ENCODE results near the gene MACROD1. TPM values are rescaled to one million over a fixed set of nuclear protein-coding genes. Genes with fewer than 3 reads are reported as not detected.

Gene MACROD1
- total and polyA plus RNA-seq, 10 of the 15 experiments (the other 5 are each of a cell fraction or from before 2014, with no cell fraction given): 1.2 to 22.7 (median 11.3) TPM; not detected in 1

DNA sequence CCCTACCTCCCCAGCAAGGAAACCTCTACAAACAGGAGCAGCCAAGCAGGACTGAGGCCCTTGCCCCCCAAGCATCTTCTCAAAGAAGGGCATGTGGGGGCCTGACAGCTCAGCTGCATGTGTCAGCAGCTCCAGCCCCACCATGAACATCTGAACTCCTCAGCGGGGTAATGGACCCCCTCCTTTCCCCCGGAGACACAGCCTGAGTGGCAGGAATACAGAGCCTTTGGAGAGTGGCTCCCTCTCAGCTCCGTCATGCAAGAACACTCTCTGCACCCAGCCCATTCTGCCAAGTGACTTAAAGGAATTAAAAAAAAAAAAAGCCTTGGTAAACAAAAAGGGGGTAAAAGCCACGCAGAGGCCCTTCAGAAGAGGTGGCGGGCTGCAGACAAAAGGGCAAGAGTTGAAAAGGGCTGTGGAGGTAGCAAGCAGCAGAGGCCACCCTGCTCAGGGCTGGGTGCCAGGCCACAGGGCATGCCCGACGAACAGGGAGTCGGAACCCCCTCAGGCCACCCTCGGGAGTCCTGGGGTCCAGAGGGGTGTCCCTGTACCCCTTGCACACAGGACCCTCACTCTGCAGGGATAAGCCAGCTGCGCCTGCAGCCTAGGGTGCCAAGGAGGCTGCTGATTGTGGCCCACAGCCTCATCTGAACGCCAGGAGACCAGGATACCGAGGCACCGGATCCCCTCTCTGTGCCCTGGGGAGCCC is 62.5 kb downstream of the MACROD1 start (continued):
- TF ChIP-seq MEF2A (IDR thresholded peaks at IDR 0.05; ENCODE audit: insufficient read depth, low read depth, low read length) (no peak), MYC (IDR thresholded peaks at IDR 0.05; ENCODE audit: insufficient read depth, insufficient read length, insufficient replicate concordance, low read length, severe bottlenecking) (no peak), FOXM1 (IDR thresholded peaks at IDR 0.05; ENCODE audit: low read depth, low read length) (no peak)

DNA sequence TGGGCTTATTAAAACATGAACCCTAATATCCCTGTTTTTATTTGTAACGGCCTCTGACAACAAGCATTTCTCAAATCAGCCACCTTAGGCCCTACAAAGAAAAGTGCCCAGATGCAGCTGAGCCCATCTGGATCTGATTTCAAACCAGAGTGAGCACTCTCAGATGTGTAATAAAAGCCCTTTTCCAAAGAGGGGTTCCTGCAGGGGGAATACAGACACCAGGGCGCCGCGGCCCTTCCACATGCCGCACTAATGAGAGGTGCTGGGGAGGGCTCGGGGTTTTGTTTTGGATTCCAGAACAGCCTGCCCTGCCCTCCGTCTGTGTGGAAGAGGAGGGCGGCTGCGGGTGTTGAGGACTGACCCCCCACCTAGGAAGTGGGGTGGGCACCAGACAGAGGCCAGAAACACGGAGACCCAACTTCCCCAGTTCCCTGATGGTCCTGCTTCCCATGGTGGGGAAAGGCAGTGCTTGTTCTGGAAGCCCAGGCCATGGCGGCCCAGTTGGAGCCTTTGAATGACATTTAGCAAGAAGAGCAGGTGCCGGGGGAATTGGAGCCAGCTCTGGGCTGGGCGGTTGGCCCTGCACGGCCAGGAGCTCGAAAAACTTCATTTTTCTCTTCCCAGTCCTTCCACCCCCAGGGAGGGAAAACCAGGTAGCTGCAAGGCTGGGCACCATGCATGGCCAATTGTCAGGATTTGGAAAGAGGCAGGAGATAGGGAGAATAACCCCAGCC is 63.7 kb downstream of the MACROD1 start:
- 46% methylated on average over 15 of the region's 15 CpGs for WGBS (ENCODE audit: insufficient coverage, insufficient replicate concordance, low lambda C conversion rate, missing lambda C conversion rate)
- CTCF ChIA-PET: no interaction called here
- DNase-seq (ENCODE audit: low read depth, low spot score): no peak
- Histone ChIP-seq H3K36me3 (ENCODE audit: control insufficient read depth in 2 of 2, insufficient read depth in 2 of 2, low read length in 1 of 2) (no peaks in the 10 kb centered on the region), H3K27ac (ENCODE audit: control insufficient read depth, insufficient read depth) (no peak overlapping the region), H3K79me2 (ENCODE audit: control insufficient read depth, insufficient read depth, low read length) (no peaks in the 10 kb centered on the region), H3K27me3 (replicated peaks in 1 of 2; ENCODE audit: control insufficient read depth in 2 of 2, insufficient read depth in 2 of 2, low read length in 1 of 2) (no peaks in the 10 kb centered on the region; a peak in 1 of 4 replicates), H2AFZ (ENCODE audit: control insufficient read depth, low read depth, low read length) (no peak overlapping the region), H3K9me3 (replicated peaks; ENCODE audit: control insufficient read depth, insufficient read depth, low read length) (no peaks in the 10 kb centered on the region), H4K20me1 (ENCODE audit: control insufficient read depth, insufficient read depth) (no peaks in the 10 kb centered on the region), H3K4me1 (ENCODE audit: control insufficient read depth, insufficient read depth, low read length) (no peaks in the 10 kb centered on the region; the same call in 1 of the 2 replicates), H3K9ac (ENCODE audit: control insufficient read depth, insufficient read depth, low read length) (no peak overlapping the region), H3K4me3 (no peak overlapping the region), H3K4me2 (ENCODE audit: control insufficient read depth, insufficient read depth) (no peak overlapping the region)
- FAIRE-seq: no peak
- RAD21 ChIA-PET (ENCODE audit: unreplicated experiment): no interaction called here
- intact Hi-C loops (cut with micrococcal nuclease; ENCODE audit: unreplicated experiment) (loop anchor here (5.0 kb wide), 1 partner anchor 45 kb away; no protein-coding TSS in a partner anchor), in situ Hi-C loops (cut with MboI) (no loop called here)
- BruUV-seq (replicated peaks): no TSS peak
- SMC1A ChIA-PET (ENCODE audit: uncharacterized antibody, unreplicated experiment): no interaction called here
- TF ChIP-seq ZNF24 (IDR thresholded peaks at IDR 0.05): no peak
- no peak for TF ChIP-seq ATF7 (IDR thresholded peaks at IDR 0.05; ENCODE audit: low read depth)
- TF ChIP-seq FOS (IDR thresholded peaks at IDR 0.05; ENCODE audit: borderline replicate concordance, extremely low read depth, insufficient read length): no peak
- TF ChIP-seq FOXK2 (IDR thresholded peaks at IDR 0.05): no peak
- TF ChIP-seq MTA2 (IDR thresholded peaks at IDR 0.05; ENCODE audit: low read depth): no peak
- TF ChIP-seq POU2F2 (IDR thresholded peaks at IDR 0.05; ENCODE audit: borderline replicate concordance, low read depth, low read length): no peak
- no peak for TF ChIP-seq NFIC (IDR thresholded peaks at IDR 0.05; ENCODE audit: low read depth, low read length)
- TF ChIP-seq, protein P1, sequence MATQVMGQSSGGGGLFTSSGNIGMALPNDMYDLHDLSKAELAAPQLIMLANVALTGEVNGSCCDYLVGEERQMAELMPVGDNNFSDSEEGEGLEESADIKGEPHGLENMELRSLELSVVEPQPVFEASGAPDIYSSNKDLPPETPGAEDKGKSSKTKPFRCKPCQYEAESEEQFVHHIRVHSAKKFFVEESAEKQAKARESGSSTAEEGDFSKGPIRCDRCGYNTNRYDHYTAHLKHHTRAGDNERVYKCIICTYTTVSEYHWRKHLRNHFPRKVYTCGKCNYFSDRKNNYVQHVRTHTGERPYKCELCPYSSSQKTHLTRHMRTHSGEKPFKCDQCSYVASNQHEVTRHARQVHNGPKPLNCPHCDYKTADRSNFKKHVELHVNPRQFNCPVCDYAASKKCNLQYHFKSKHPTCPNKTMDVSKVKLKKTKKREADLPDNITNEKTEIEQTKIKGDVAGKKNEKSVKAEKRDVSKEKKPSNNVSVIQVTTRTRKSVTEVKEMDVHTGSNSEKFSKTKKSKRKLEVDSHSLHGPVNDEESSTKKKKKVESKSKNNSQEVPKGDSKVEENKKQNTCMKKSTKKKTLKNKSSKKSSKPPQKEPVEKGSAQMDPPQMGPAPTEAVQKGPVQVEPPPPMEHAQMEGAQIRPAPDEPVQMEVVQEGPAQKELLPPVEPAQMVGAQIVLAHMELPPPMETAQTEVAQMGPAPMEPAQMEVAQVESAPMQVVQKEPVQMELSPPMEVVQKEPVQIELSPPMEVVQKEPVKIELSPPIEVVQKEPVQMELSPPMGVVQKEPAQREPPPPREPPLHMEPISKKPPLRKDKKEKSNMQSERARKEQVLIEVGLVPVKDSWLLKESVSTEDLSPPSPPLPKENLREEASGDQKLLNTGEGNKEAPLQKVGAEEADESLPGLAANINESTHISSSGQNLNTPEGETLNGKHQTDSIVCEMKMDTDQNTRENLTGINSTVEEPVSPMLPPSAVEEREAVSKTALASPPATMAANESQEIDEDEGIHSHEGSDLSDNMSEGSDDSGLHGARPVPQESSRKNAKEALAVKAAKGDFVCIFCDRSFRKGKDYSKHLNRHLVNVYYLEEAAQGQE (IDR thresholded peaks at IDR 0.05; ENCODE audit: low read depth, low read length): no peak
- no peak for TF ChIP-seq STAT3 (IDR thresholded peaks at IDR 0.05; ENCODE audit: low read depth, low read length)
- no peak for TF ChIP-seq PML (IDR thresholded peaks at IDR 0.05; ENCODE audit: low read length)
- no peak for TF ChIP-seq PAX5 (IDR thresholded peaks at IDR 0.05; ENCODE audit: borderline replicate concordance, low read depth, low read length)
- TF ChIP-seq SIN3A (IDR thresholded peaks at IDR 0.05; ENCODE audit: low read depth, low read length): no peak
- TF ChIP-seq ZNF622 (IDR thresholded peaks at IDR 0.05): no peak
- POLR2A ChIA-PET: no interaction called here
- no peak for ATAC-seq

Measured in GM12878 (cell line).